Mesendoderm (in vitro differentiated cells): ENCODE results near the gene TEAD1.

Experiments used
- DNase-seq: peaks from one replicate; pipeline ENCODE4 v3.0.0; 2013
- H2AK5ac ChIP-seq: 2 replicates; pipeline ENCODE4 v1.6.1; 2013; ENCODE audit warnings: low read length, inconsistent platforms
- H2BK120ac ChIP-seq: 2 replicates; pipeline ENCODE4 v1.6.1; 2013; ENCODE audit warnings: low read depth, mild to moderate bottlenecking, low read length, moderate library complexity, mixed read lengths
- H2BK15ac ChIP-seq: replicated peaks from 2 replicates; pipeline ENCODE4 v1.6.1; 2013; ENCODE audit warnings: low read depth, mild to moderate bottlenecking, moderate library complexity
- H2BK5ac ChIP-seq: 2 replicates; pipeline ENCODE4 v1.6.1; 2013; ENCODE audit warnings: low read length, inconsistent platforms
- H3K18ac ChIP-seq: 2 replicates; pipeline ENCODE4 v1.6.1; 2013; ENCODE audit warnings: mild to moderate bottlenecking, low read length, mixed read lengths
- H3K23ac ChIP-seq: one replicate; pipeline ENCODE4 v1.6.1; 2013; ENCODE audit warnings: low read length
- H3K27ac ChIP-seq: 2 replicates; pipeline ENCODE4 v1.5.1; 2013; ENCODE audit warnings: low read depth, mild to moderate bottlenecking, inconsistent platforms, low read length, moderate library complexity
- H3K27me3 ChIP-seq: 2 replicates; pipeline ENCODE4 v1.6.1; 2013; ENCODE audit warnings: low read length, control low read depth, mild to moderate bottlenecking, inconsistent platforms; ENCODE audit not compliant: insufficient read depth, poor library complexity
- H3K36me3 ChIP-seq: 2 replicates; pipeline ENCODE4 v1.6.1; 2013; ENCODE audit warnings: low read length, inconsistent platforms; ENCODE audit not compliant: control insufficient read depth, insufficient read depth
- H3K4ac ChIP-seq: one replicate; pipeline ENCODE4 v1.6.1; 2013; ENCODE audit warnings: low read depth, mild to moderate bottlenecking, low read length, moderate library complexity
- H3K4me1 ChIP-seq: 2 replicates; pipeline ENCODE4 v1.6.1; 2013; ENCODE audit warnings: low read depth, low read length, inconsistent platforms; ENCODE audit not compliant: control insufficient read depth
- H3K4me2 ChIP-seq: 2 replicates; pipeline ENCODE4 v1.6.1; 2013; ENCODE audit warnings: low read length
- H3K4me3 ChIP-seq: 2 replicates; pipeline ENCODE4 v1.5.1; 2013; ENCODE audit warnings: mild to moderate bottlenecking, low read length
- H3K56ac ChIP-seq: one replicate; pipeline ENCODE4 v1.6.1; 2013; ENCODE audit warnings: low read length
- H3K79me1 ChIP-seq: 2 replicates; pipeline ENCODE4 v1.6.1; 2013; ENCODE audit warnings: low read length, inconsistent platforms
- H3K79me2 ChIP-seq: 2 replicates; pipeline ENCODE4 v1.6.1; 2013; ENCODE audit warnings: mild to moderate bottlenecking, low read length; ENCODE audit not compliant: control insufficient read depth, insufficient read depth
- H3K9ac ChIP-seq: 2 replicates; pipeline ENCODE4 v1.6.1; 2013; ENCODE audit warnings: low read length, inconsistent platforms
- H4K5ac ChIP-seq: one replicate; pipeline ENCODE4 v1.6.1; 2013; ENCODE audit warnings: low read length
- H4K8ac ChIP-seq: one replicate; pipeline ENCODE4 v1.6.1; 2013; ENCODE audit warnings: low read depth, mild to moderate bottlenecking, control low read depth, low read length, moderate library complexity
- WGBS: extraction: QIAGEN DNeasy Blood & Tissue Kit; methylation state at CpG from one replicate; pipeline ENCODE4 v1.1.7; 2013; ENCODE audit warnings: low lambda C conversion rate, missing lambda C conversion rate; ENCODE audit not compliant: insufficient coverage; ENCODE audit errors: extremely low coverage; 5-methylcytosine and 5-hydroxymethylcytosine counted together

Gene TEAD1

DNA sequence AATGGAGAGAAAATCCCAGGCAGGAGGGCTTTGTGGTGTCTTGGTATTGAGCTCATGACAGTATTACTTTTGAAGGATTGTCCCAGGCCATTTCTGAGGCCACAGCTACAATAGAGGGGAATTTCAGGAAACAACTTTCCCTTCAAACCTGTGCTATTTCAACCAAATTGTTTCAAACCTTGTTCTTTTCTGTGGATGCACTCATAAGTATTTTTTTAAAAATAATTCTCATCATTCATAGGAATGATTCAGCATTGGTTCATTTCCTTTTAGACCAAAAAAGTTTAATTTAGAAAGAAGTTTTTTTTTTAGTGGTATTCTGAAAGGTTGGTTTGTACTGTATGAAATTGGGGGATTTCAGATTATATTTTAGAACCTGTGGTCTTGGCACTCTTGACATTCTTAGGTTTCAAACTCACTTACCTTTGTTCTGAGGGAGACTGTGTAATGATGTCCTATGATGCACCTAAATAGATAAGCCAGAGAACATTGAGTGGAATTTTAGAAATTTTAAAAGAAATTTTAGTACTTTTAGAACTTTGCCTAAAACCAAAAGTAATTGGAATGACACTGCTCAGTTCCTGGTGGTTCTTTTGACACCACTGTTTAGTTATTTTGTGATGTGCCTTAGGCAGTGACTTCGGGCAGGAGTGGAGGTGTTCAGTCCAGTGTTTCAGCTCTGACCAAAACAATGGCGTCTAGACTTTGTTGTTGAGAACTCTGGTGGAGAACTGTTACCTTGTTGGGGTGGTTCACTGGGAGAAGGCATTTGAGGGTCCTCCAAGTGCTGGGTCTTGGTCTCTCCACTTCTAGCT lies 12.2 kb downstream of the TEAD1 start:
- Histone ChIP-seq H2BK120ac (no peak overlapping the region), H3K27me3 (no peaks in the 10 kb centered on the region), H4K8ac (no peak overlapping the region), H2BK5ac (no peak overlapping the region), H3K27ac (no peak overlapping the region), H3K4me3 (no peak overlapping the region), H2AK5ac (no peak overlapping the region), H3K9ac (no peak overlapping the region), H4K5ac (no peak overlapping the region), H2BK15ac (no peak overlapping the region), H3K4me2 (no peak overlapping the region), H3K4ac (no peak overlapping the region), H3K23ac (no peak overlapping the region), H3K36me3 (no peaks in the 10 kb centered on the region), H3K56ac (peak overlapping the region; percentile 10), H3K79me2 (peaks cover 93% of the 10 kb centered on the region), H3K79me1 (peaks cover 11% of the 10 kb centered on the region), H3K4me1 (peaks cover 57% of the 10 kb centered on the region), H3K18ac (peak overlapping the region; percentile 91)
- no CpG with 5 or more reads among the region's 2 CpGs for WGBS
- no peak for DNase-seq

DNA sequence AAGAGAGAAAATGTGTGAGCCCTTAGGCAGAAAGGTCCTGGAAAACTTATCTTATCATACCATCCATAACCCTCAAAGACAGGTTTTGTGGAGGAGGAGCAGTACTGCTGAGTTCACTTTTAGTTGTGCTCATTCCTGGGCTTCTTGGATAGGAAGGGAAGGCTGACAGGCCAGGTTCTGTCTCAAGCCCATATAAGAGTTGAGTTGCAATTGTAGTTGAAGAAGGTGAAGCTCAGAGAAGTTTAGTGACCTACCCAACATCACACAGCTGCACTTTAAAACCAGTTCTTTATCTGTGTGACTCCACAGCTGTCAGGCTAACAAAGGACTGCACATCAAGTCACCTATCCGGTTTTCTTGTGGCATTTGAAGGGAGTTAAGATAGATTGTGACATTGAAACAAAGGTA lies 13.0 kb downstream of the TEAD1 start:
- Histone ChIP-seq H3K79me2 (peaks cover 92% of the 10 kb centered on the region), H3K4me2 (no peak overlapping the region), H3K23ac (no peak overlapping the region), H3K4me1 (peaks cover 56% of the 10 kb centered on the region), H4K5ac (no peak overlapping the region), H3K36me3 (no peaks in the 10 kb centered on the region), H3K79me1 (peaks cover 12% of the 10 kb centered on the region), H3K9ac (no peak overlapping the region), H2AK5ac (no peak overlapping the region), H3K18ac (no peak overlapping the region), H3K27ac (no peak overlapping the region), H2BK5ac (no peak overlapping the region), H3K4me3 (no peak overlapping the region), H3K4ac (no peak overlapping the region), H2BK120ac (no peak overlapping the region), H3K56ac (no peak overlapping the region), H3K27me3 (no peaks in the 10 kb centered on the region), H4K8ac (no peak overlapping the region), H2BK15ac (no peak overlapping the region)
- DNase-seq = peak; percentile 53
- no CpG with 5 or more reads among the region's 1 CpG for WGBS

DNA sequence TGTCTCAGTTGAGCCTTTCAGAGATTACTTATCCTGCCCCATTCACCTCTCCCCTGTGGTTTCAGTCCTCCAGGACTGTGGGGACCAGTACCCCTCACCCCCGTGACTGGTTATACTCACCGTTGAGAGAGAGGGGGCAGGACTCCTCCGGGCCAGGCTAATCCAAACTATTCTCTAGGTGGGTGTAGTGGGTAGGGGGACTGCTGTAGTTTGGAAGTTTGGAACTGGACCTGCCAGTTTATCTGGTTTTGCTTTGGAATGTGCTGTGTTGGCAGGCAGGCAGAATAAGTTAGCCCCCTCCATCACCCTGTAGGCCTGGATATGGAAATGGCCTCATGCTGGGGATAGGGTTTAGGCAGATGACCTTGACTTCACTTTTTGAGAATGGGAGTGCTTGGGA lies 13.5 kb downstream of the TEAD1 start:
- peaks cover 54% of the 10 kb centered on the region for H3K4me1 ChIP-seq
- H2AK5ac ChIP-seq = no peak overlapping the region
- H3K27ac ChIP-seq = no peak overlapping the region

GRCh38 chr11:12689029-12689755 lies 15.0 kb downstream of the TEAD1 start:
- no peak overlapping the region for H2BK5ac ChIP-seq
- H3K36me3 ChIP-seq = no peaks in the 10 kb centered on the region
- no peak overlapping the region for H2AK5ac ChIP-seq
- H3K4ac ChIP-seq = no peak overlapping the region
- H3K56ac ChIP-seq = no peak overlapping the region
- H3K18ac ChIP-seq = no peak overlapping the region
- H2BK120ac ChIP-seq = no peak overlapping the region
- no peak for DNase-seq
- no peak overlapping the region for H2BK15ac ChIP-seq
- no CpG with 5 or more reads among the region's 3 CpGs for WGBS
- H3K4me1 ChIP-seq = peaks cover 63% of the 10 kb centered on the region
- H3K79me1 ChIP-seq = peaks cover 14% of the 10 kb centered on the region
- H3K23ac ChIP-seq = no peak overlapping the region
- no peak overlapping the region for H3K4me2 ChIP-seq
- no peak overlapping the region for H3K9ac ChIP-seq
- H3K27me3 ChIP-seq = no peaks in the 10 kb centered on the region
- H3K4me3 ChIP-seq = no peak overlapping the region
- H3K27ac ChIP-seq = no peak overlapping the region
- H3K79me2 ChIP-seq = peaks cover 92% of the 10 kb centered on the region
- no peak overlapping the region for H4K8ac ChIP-seq
- H4K5ac ChIP-seq = no peak overlapping the region

More for the DNA sequence above, 13.5 kb downstream of the TEAD1 start:
- Histone ChIP-seq H2BK5ac (no peak overlapping the region), H3K27me3 (no peaks in the 10 kb centered on the region), H3K4me2 (no peak overlapping the region), H3K23ac (no peak overlapping the region), H3K56ac (no peak overlapping the region), H3K18ac (no peak overlapping the region), H3K36me3 (no peaks in the 10 kb centered on the region), H2BK15ac (no peak overlapping the region), H3K9ac (no peak overlapping the region), H3K4me3 (no peak overlapping the region), H4K8ac (no peak overlapping the region), H3K79me2 (peaks cover 92% of the 10 kb centered on the region), H3K4ac (no peak overlapping the region), H2BK120ac (no peak overlapping the region), H4K5ac (no peak overlapping the region), H3K79me1 (peaks cover 12% of the 10 kb centered on the region)
- WGBS = no CpG with 5 or more reads among the region's 3 CpGs
- peak; percentile 95 for DNase-seq

- no peak overlapping the region for H3K27ac ChIP-seq
- H2BK5ac ChIP-seq = no peak overlapping the region
- H3K4me2 ChIP-seq = no peak overlapping the region
- peaks cover 92% of the 10 kb centered on the region for H3K79me2 ChIP-seq
- H3K4me1 ChIP-seq = peaks cover 63% of the 10 kb centered on the region
- H3K18ac ChIP-seq = no peak overlapping the region
- DNase-seq = no peak
- H3K27me3 ChIP-seq = no peaks in the 10 kb centered on the region
- peak overlapping the region; percentile 19 for H3K56ac ChIP-seq
- no peak overlapping the region for H4K8ac ChIP-seq
- WGBS = no CpG with 5 or more reads among the region's 8 CpGs
- no peaks in the 10 kb centered on the region for H3K36me3 ChIP-seq
- H3K4ac ChIP-seq = no peak overlapping the region
- H3K23ac ChIP-seq = no peak overlapping the region
- H4K5ac ChIP-seq = no peak overlapping the region
- H2BK120ac ChIP-seq = no peak overlapping the region
- H2AK5ac ChIP-seq = no peak overlapping the region
- no peak overlapping the region for H3K4me3 ChIP-seq
- H2BK15ac ChIP-seq = no peak overlapping the region
- H3K9ac ChIP-seq = no peak overlapping the region
- peaks cover 14% of the 10 kb centered on the region for H3K79me1 ChIP-seq
Measured at GRCh38 chr11:12690663-12691062, 16.4 kb downstream of the TEAD1 start.
